Fibroblast of skin of right biceps (primary cell): ENCODE measurements around the gene SLC38A10.

Experiments
- DNase-seq: peaks from one replicate; pipeline ENCODE4 v3.0.0-alpha.2; 2013

Gene SLC38A10

DNA sequence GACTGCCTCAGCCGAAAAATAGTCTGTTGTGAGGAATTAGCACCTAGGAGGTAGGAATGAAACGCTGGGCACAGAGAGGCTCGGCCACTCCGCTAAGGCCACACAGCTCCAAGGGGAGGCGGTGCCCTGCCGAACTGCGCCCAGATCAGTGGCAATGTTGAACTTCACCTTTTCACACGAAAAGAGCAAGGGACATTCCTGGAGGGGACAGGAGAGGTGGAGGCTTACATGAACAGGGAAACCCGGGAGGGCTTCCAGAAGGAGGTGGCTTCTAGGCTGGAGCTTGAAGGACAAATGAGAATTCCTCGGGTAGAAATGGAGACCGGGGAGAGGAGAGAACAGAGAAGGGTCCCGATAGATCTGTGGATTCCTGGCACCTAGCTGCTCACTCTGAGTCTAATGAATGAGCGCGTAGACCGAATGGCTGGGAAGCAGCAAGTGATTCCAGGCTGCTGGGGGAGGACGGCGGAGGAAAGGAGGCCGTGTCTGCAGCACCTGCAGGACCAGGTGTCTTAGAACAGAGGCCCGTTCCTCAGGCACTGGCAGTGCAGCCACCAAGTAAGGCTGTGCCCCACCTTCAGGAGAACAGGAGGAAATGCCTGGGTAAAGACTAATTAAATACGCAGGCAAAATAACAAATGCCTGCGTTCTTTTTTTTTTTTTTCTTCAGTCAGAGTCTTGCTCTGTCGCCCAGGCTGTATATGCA lies 722 bp upstream of the SLC38A10 start:
- DNase-seq = peak; percentile 39

DNA sequence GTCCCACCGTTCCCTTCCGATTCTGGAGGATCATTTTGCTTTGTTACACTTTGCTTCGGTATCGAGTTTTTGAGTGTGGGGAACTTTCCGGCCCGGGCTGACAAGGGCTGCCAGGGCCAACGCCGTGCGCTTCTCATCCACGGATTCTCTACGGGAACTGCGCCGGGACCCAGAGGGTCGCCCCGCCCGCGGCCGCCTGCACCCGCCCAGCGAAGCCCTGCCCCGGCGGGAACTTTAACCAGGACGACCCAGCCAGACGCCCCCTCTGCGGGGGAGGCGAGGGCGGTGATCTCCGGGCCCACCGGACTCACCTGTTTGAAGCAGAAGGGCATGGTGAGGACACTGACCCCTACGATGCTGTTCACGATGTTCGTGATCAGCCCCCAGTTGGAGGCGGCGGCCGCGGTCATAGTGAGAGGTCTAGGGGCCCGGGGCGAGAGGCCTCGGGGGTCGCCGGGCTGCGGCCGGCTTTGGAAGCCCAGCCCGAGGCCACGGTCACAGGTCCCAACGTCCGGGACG lies 536 bp downstream of the SLC38A10 start:
- peak; percentile 10 for DNase-seq

DNA sequence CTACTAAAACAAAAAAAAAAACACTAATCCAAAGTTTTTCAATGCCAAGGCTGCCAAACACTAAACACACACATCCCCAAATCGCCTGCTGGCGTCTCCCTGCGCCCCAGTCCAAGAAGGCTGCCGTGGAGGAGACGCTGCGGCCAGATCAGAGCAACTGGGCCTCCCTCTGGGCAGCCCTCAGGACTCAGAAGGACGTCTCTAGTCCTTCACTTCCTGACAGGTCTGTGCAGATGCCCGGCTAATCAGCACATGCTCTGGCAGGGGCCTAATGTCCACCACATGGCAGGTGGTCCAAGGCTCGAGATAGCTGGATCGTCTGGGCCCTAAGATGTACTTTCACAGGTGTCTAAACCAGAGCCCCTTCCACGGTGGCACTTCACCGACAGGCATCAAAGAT lies 2.7 kb downstream of the SLC38A10 start:
- DNase-seq = no peak

DNA sequence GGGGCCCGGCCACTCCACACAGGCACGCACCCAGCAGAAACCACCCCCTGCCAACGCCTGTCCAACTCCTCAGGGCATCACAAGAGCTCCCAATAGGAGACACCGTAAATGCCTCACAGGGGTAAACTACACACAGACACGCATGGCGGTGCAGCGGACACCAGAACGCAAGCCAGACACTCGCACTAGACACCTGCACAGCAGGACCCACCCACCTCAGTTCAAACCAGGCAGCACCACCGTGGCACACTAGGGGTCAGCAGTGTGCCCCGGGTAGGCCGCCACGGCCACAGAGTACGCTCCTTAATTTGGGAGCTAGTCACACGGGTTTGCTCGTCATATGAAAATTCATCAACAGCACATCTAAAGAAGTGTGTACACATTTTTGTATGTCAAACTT lies 3.4 kb downstream of the SLC38A10 start:
- DNase-seq = peak; percentile 58

DNA sequence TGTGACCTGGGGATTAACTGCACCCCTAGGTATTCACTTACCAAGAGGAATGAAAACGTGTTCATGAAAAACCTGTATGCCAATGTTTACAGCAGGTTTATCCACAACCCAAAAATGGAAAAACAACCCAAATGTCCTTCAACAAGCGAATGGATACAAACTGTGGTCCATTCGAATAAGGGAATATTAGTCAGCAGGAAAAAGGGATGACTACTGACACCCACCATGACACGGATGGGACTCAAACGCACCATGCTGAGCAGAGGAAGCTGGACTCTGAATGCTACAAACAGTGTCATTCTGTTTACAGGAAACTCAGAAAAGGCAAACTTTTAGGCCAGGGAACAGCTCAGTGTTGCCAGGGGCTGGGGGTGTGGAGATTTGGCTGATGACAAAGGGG lies 4.9 kb downstream of the SLC38A10 start:
- DNase-seq = no peak

DNA sequence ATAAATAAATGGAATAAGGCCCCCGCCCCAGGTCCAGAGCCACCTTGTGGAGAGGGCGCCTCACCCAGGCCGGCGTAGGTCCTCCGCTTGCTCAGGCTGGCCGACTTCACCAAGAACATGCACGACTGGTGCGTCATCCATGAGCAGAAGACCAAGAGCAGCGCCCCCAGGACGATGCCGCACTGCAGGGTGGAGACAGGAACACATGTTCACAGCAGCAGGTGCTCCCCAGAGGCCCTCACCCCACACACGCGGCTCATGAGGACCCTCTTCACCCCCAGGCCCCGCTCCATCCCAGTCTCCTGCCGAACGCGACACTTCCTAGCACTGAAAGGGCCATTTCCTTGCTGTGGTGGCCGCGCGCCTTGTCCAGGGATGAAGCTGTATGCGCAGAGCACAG lies 5.5 kb downstream of the SLC38A10 start:
- DNase-seq = no peak

DNA sequence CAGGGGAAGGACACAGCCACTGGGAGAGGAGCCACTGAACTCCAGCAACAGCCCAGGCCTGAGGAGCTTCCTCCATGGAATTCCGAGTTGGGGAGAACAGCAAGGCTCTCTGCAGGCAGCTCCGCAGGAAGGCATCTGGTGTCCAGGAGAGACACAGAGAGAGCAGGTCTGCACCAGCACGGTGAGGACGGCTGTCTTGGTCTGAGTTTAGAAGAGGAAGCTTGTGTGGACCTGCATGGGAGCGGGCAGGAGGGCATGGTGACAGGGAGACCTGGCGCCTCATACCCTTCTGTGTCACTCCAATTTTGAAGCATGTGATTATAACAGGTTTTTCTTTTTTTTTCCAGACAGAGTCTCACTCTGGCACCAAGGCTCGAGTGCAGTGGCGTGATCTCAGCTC lies 6.4 kb downstream of the SLC38A10 start:
- no peak for DNase-seq

DNA sequence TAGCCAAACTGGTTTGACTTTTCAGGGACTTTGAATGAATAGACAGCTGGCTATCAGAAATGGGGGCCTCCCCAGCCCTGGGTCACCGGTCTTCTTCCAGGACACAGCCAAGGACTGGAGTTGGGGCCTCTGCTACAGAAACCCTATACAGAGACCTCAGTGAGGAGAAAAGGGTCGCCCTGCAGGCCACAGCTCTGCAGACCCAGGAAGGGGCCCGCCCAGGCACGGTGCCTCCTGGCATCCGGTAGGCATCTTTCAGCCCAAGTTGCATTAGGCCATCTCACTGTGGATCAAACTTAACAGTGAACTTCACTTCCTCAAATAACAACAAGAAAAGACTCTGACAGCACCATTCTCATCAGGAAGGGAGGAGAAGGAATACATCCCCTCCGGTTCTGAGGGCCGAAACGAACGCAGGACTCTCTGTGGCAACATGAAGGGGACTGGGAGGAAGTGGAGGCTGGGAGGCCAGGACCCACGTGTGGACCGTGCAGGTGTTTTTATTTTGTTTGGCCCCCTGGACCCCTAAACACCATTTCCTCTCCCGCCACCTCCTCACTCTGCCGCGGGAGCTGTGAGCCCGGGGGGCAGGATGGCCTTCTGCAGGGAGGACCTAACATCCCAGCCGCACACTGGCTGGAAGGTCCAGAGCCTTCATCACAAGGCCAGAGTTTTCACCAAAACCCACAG lies 7.2 kb downstream of the SLC38A10 start:
- DNase-seq = no peak

DNA sequence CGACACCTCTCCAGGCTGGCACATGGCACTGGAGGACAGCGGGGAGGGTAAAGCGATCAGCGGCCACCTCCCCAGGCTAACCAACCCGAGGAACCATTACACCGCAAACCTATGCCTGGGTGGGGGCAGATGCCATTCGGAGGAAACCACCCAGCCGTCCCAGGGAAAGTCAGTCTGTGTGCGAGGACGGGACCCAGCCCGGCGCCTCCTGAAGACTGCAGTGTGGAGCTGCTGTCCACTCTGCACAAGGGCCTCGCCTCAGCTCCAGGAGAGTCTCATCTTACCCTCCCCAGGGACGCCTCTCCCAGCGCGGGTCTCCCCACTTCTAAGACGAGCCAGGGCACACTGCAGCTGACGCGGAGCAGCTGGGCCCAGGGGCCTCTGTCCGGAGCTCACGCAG lies 8.0 kb downstream of the SLC38A10 start:
- no peak for DNase-seq

DNA sequence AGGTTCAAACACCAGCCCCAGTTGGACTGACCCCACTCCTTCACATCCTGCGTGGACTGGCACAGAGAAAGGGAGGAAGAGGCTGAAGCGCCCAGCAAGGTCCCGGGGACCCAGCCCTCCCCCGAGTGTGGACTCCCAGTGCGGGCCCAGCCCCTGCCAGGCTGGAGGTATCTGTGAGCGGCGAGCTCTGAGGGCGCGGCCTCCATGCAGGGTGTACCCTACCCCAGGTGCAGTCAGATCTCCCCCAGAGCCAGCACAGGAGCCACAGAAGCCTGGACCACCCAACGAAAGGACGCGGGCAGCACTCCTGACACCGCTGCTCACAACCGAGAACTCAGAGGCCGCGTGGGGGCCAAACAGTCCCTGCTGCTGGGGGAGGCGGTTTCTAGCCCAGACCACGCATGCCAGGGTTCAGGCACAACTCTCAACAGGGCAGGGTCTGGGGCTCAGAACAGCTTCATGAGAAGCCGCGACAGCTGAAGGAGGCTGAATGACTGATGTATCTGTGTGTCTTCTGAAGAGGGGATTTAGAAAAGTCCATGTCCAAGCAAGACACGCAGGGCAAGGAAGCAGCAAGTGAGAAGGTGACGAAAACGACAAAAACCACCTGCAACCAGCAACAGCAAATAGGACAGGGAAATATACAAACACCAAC lies 8.5 kb downstream of the SLC38A10 start:
- no peak for DNase-seq

DNA sequence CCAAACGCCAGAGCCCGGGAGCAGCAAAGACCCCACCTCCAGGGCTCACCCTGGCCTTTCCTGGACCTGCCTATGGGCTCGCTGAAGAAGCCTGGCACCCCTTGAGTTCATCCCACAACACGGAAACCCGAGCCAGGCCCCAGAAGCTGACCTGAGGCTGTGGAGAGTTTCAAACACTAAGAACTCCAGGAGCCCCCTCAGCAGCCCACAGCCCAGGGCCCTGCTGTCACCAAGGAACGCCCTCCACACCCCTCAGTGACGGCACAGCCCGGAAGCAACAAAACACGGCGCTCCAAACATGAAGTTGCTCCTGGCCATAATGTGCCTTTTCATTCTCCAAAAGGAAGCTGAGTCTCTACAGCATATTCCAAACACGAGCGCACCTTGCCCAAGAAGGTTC lies 9.2 kb downstream of the SLC38A10 start:
- no peak for DNase-seq

DNA sequence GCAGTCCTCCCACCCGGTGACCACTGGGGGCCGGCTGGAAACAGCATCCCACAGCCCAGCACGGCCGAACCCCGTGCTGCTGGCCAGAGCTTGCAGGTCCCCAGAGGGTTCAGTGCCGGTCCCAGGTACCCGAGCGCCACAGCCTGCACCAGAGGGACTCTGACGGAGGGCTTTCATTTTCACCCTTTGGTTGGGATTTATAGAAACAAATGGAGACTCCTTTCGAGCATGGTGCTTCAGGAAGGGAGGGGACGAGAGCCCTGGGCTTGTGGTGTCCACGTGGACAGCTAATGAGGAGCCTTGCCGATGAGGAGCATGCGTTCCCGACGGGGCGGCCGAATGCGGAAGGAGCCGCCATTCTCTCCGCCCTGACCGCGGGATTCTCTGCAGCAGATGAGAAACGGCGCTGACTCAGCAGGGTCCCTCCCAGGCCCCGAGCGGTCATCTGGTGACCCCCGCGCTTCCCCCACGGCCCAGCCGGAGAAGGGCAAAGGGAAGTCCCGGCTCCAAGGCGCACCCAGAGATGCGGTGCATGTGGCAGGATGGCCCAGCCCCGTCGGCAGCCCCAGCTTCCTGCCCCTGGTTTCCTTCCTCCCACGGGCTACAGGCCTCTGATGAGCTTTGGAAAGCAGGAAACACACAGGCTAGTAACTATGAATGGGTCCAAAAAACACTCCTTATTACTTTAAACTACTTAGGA lies 9.8 kb downstream of the SLC38A10 start:
- peak; percentile 28 for DNase-seq

DNA sequence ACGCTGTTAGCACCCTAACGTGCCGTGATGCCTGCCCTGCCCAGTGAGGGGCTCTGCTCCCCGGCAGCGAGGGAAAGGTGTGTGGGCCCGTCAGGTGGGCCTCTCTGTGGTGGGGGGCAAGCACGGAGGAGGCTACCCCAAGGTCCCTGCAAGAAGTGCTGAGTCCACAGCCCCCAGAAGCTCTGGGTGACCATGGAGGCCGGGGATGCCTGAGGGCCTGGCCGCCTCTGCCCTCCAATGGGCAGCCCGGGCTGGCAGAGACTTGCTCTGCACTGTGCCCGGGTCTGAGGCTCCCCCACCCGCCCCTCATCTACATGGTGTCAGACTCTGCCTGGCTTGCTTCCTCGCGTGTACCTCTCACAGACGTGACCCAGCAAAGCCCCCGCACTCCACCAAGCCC lies 12.2 kb downstream of the SLC38A10 start:
- DNase-seq = no peak

DNA sequence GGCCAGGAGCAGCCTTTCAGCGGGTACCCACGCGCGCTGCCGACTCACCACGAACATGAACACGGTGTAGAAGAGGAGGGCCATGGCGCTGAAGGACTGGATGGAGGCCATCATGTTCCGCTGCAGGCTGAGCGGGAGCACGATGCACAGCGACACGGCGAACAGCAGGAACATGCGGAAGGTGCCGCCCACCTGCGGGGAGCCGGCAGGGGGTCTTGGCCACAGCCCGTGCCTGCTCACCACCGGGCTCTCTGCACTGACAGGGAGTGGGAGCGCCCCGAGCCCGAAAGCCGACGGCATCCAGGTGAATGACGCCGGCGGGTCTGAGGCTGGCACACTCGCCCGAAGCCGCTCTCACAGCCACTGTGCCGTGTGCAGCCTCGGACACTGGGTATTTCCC lies 13.0 kb downstream of the SLC38A10 start:
- no peak for DNase-seq

DNA sequence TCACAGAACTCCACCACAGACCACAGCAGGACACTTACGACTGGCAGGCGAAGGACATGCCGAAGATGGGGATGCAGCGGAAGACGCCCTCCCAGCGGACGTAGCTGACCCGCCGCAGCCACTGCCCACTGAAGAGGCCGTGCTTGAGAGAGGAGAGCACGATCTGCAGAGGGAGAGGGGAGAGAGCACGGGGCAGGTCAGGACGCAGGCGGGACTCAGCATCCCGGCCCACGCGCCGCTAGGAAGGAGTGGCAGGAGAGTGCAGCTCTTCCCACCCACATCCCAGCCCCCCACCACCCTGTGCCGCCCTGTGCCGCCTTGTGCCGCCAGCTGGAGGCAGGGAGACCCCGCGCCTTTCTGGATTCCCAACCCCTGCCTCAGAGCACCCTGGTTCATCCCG lies 14.5 kb downstream of the SLC38A10 start:
- DNase-seq = no peak

DNA sequence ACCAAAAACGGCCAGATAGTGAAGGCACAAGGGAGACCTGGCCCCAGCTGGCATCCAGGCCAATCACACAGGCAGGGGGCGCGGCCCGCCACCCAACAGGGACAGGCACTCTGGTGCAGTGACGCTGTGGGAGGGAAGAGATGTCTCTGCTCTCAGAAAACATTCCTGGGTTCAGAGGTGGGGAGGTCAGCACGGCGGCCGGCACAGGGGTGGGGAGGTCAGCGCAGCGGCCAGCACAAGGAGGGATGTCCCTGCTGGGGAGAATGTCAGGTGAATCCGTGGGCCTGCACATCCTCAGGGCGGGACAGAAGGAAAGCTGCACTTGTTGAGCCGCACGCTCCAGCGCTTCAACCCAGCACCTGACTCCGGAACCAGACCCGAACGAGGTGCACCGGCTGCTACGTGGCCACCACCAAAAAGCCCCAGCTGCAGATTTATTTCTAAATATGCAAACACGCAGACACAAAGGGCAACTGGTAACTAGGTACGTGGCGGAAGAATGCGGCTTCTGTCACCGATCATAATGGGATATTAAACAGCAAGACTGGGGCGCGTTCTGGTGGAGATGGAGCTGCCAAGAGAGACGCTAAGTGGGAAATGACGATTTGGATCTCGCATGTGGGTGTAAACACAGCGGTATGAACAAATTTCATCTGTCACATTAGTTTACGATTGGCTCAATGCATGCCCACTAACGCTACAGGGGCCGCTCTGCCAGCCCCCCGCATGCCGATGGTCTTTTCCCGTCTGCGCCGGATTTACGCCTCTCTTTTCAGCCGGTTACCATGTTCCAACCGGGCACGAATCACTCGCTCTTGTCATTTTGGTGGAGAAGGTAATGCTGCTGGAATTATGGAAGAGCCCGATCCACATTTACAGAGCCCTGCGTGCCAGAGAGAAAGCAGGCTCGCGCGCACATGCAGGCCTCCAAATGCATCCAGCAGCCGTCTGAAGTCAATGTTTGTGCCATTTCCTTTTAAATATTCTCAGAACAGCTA lies 15.5 kb downstream of the SLC38A10 start:
- DNase-seq = no peak

DNA sequence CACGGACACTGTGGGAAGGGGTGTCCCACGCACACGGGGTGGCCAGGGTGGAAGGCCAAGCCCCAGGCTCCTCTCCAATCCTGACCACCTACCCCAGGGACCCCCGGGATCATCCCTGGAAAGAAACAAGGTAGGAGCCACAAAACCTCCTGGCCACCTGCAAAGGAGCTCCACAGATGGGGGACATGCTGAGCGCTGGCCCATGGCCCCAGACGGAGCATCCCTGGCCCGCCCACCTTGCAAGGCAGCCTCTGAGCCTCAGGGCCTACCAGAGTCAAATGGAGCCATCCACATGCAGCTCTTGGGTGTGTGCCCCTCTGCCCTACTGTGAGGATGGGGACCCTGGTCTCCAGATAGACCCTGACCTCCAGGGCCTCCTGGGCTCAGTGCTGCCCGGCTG lies 16.3 kb downstream of the SLC38A10 start:
- DNase-seq = no peak

DNA sequence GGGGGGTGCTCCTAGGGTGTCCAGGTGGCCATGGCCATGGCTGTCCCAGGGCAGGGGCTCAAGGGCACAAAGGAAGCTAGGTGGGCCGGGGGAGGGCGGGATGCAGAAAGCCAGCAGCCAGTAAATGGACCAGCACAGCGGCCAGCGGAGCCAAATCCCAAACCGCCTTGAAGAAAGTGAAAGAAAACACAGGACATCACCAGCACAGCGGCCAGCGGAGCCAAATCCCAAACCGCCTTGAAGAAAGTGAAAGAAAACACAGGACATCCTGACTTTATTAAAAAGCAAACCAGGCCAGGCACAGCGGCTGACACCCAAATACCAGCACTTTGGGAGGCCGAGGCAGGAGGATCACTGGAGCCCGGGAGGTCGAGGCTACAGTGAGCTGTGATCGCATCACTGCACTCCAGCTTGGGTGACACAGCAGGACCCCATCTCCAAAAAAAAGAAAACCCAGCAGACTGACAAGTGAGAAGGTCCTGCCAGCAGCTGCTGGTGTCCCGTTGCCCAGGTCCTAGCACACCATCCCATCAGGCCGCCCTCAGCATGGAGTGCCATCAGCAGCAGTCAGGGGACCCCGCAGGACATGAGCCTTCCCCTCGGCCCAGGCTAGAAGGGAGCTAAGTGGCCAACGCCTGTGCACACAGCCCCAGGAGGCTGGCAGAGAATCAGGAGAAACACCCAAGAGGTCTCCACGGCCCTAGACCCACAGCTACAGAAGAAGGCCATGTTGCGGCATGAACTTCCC lies 17.0 kb downstream of the SLC38A10 start:
- no peak for DNase-seq

DNA sequence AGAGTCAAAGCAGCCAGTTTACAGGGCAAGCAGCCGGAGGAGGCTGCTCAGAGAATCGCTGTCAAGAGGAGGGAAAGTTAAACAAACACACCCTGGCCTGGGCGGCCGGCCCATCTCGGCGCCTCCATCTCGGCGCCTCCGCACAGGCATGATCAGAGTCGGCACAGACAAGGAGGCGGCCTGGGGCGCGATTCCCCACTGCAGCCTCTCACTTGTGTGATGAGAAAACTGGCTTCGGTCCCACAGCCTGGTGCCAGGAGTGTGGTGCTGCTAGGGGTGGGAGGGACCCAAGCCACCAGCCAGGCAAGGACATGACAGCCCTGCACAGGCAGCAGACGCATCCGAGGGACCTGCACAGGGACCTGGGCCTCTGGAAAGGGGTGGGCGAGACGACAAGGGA lies 17.7 kb downstream of the SLC38A10 start:
- DNase-seq = no peak

DNA sequence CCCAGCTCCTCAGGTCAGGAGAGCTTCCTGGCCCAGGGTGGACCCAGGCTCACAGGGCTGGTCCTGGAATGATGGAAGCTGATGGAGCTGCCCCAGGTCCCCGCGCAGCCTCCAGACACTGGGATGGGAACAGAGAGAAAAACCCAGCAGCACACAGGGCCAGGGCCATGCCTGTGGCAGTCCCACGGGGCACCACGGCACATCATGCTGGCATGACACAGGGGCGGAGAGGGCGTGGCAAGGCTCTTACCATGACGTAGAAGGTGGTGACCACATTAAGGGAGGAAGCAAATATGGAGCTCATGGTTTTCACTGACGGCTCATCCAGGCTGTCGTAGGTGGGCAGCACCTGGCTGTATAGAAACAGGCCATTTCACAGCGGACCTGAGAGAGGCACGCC lies 18.3 kb downstream of the SLC38A10 start:
- no peak for DNase-seq

DNA sequence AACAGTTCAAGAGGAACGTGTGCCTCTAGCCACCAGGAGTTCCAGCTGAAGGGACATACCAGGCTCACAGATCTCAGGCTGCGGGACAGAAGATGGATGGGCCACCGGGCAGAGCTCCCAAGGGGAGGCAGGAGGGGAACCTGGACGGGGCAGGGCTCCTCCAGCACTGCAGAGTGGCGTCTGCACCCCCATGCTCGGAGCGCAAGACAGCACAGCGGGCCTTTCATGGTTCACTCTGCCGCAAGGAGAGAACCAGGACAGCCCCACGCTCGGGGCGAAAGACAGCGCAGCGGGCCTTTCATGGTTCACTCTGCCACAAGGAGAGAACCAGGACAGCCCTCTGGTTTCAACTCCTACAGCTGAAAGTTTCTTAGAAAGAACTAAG lies 20.6 kb downstream of the SLC38A10 start:
- DNase-seq = no peak
